Activated CD4-positive, CD25-positive, alpha-beta regulatory T cell (primary cell): ENCODE data around the gene PARVB.

Experiments used
- DNase-seq, 4 experiments: peaks; one replicate each; lab custom pipeline; 2025; lab: John Stamatoyannopoulos, UW

Gene PARVB

GRCh38 chr22:44219101-44219870, 195.2 kb downstream of the PARVB start:
- no peak for DNase-seq

DNA sequence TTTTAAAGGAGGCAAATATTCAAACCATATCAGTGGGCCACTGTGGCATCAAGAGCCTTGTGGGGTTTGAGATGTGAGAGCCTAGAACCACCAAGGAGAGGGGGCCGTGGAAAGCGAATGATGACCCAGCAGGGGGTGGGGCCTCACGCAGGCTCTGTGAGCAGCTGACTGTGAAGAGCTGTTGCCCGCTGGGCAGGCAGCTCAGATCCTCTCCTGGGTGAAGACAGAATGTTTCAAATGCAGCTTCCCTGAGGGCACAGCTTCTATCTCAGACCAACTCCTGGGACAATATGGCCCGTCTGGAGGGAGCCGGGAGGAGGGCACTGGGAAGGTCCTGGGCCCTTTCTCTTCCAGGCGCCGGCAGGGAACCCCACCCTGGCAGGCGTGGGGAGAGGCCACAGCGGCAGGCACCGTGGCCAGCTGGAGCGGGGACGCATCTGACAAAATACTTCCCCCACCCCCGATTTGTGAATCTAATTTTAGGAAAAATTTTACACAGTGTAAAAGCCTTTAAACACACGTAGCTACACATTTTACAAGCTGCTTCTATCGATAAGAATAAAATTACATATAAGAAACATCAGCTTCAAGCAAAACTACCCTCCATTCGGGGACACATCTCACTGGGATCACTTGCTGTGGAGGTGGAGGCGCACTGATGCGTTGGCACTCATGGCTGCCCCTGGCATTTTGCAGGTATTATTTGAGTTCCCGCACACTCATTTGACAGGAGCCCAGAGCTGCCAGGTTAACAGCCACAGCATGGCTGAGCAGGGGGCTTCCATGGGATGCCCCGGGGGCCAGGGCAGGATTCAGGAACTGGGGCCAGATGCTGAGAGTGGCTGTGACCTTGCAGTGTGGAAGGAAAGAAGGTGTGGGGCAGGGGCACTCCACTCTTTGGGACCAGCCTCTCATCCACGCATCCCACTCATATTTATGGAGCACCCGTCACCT, 196.9 kb downstream of the PARVB start:
- no peak for DNase-seq

GRCh38 chr22:44221710-44222475, 197.8 kb downstream of the PARVB start:
- no peak for DNase-seq
